OCI-LY7 (cell line): Measurements from ENCODE around the gene TBC1D23. TPM values are rescaled to one million over a fixed set of nuclear protein-coding genes. Genes with fewer than 3 reads are reported as not detected.

Experiments
- BruUV-seq: library from RNA; stranded (reverse); fragments of 400-500 nt; replicated peaks from 2 replicates; lab custom pipeline; 2021; lab: Mats Ljungman, UMichigan
- CTCF ChIA-PET: fragments of 300-600 bp; sonication (Branson Sonifier 250); formaldehyde crosslinking; loops from one replicate; lab custom pipeline; 2022; ENCODE audit warnings: antibody characterized with exemption; ENCODE audit not compliant: unreplicated experiment; lab: Charles Lee
- POLR2A ChIA-PET: fragments of 300-600 bp; sonication (Branson Sonifier 250); formaldehyde crosslinking; loops from one replicate; lab custom pipeline; 2022; ENCODE audit warnings: antibody characterized with exemption; lab: Charles Lee
- DNase-seq: peaks from one replicate; pipeline ENCODE4 v3.0.0-alpha.2; 2015; ENCODE audit warnings: low spot score
- H2AFZ ChIP-seq: fragments of 200-600 bp; sonication (generic), shearing (Covaris generic); 2 replicates; pipeline ENCODE4 v1.6.1; 2014; ENCODE audit warnings: mild to moderate bottlenecking, antibody characterized with exemption, low read length, moderate library complexity
- H3K27ac ChIP-seq: fragments of 200-600 bp; sonication (generic); 2 replicates; pipeline ENCODE4 v1.5.1; 2014; ENCODE audit warnings: mixed run types, low read depth, mild to moderate bottlenecking, moderate library complexity, low read length, inconsistent platforms; ENCODE audit not compliant: poor library complexity, severe bottlenecking
- H3K36me3 ChIP-seq: fragments of 200-600 bp; sonication (generic); 2 replicates; pipeline ENCODE4 v1.6.1; 2014; ENCODE audit warnings: mild to moderate bottlenecking, antibody characterized with exemption, low read length, moderate library complexity, mixed read lengths; ENCODE audit not compliant: insufficient read depth
- H3K4me1 ChIP-seq: fragments of 200-600 bp; sonication (generic); 2 replicates; pipeline ENCODE4 v1.5.1; 2014; ENCODE audit warnings: mild to moderate bottlenecking, low read length; ENCODE audit not compliant: insufficient read depth, poor library complexity, severe bottlenecking
- H3K4me2 ChIP-seq: fragments of 200-600 bp; sonication (generic); 2 replicates; pipeline ENCODE4 v1.6.1; 2014; ENCODE audit warnings: mild to moderate bottlenecking, low read length
- H3K4me3 ChIP-seq: fragments of 200-600 bp; sonication (generic); 2 replicates; pipeline ENCODE4 v1.5.1; 2014; ENCODE audit warnings: mild to moderate bottlenecking, low read depth, low read length; ENCODE audit not compliant: poor library complexity, severe bottlenecking
- H3K79me2 ChIP-seq: fragments of 200-600 bp; sonication (generic); 2 replicates; pipeline ENCODE4 v1.6.1; 2016; ENCODE audit warnings: low read depth, mild to moderate bottlenecking, low read length, moderate library complexity, mixed read lengths; ENCODE audit not compliant: insufficient read depth
- H3K9me2 ChIP-seq: fragments of 200-600 bp; sonication (generic); 2 replicates; pipeline ENCODE4 v1.6.1; 2016; ENCODE audit warnings: mild to moderate bottlenecking, low read length, mixed read lengths; ENCODE audit not compliant: insufficient read depth
- H3K9me3 ChIP-seq: fragments of 200-600 bp; sonication (generic); 2 replicates; pipeline ENCODE4 v1.6.1; 2014; ENCODE audit warnings: mild to moderate bottlenecking, mixed run types, low read length, mixed read lengths
- H4K20me1 ChIP-seq: fragments of 200-600 bp; sonication (generic); 2 replicates; pipeline ENCODE4 v1.6.1; 2014; ENCODE audit warnings: mild to moderate bottlenecking, antibody characterized with exemption, low read length, moderate library complexity, mixed read lengths; ENCODE audit not compliant: insufficient read depth
- CTCF ChIP-seq: fragments of 200-600 bp; sonication (generic); conservative IDR thresholded peaks from 2 replicates; pipeline ENCODE4 v1.5.1; 2014; ENCODE audit warnings: mild to moderate bottlenecking, antibody characterized with exemption, low read length, moderate library complexity, mixed read lengths
- EZH2phosphoT487 ChIP-seq: fragments of 200-600 bp; sonication (generic); IDR thresholded peaks from 2 replicates; pipeline ENCODE4 v1.6.1; 2018; ENCODE audit warnings: low read depth, borderline replicate concordance, mild to moderate bottlenecking, mixed run types, antibody characterized with exemption, low read length, moderate library complexity, mixed read lengths
- intact Hi-C: fragments of 100-400 bp; cut with micrococcal nuclease; formaldehyde crosslinking; loops from one replicate; pipeline ENCODE4 v1.10.0; 2022; ENCODE audit not compliant: unreplicated experiment
- total RNA-seq, 2 experiments: library from RNA; depleted of rRNA in 1 of 2; stranded (reverse); fragments of >200 nt in 1 of 2; shearing (Covaris generic) in 1 of 2; gene quantifications; 2 replicates each; pipeline ENCODE4 v1.2.3, GENCODE V29; 2014 to 2022

The TBC1D23 gene
- total RNA-seq, 2 experiments from 2014 or later, result 12.0 to 23.4 TPM

DNA sequence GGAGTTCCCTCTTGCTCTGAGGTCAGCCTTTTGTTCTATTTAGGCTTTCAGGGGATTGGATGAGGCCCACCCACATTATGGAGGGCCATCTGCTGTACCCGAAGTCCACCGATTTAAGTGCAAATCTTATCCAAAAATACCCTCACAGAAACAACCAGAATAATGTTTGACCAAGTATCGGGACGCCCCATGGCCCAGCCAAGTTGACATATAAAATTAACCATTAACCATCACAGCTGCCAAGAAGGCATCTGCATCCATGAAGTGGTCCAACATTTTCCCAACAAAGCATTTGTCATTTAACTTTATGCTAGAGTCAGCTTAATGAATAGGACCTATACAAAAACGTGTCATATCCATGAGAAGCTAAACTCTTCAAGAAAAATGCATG, 46.2 kb upstream of the TBC1D23 start:
- no peak for DNase-seq
- Histone ChIP-seq H3K9me3 (no peaks in the 10 kb centered on the region), H2AFZ (no peak overlapping the region), H4K20me1 (no peaks in the 10 kb centered on the region), H3K36me3 (no peaks in the 10 kb centered on the region), H3K9me2 (no peaks in the 10 kb centered on the region), H3K4me3 (no peak overlapping the region), H3K4me2 (no peak overlapping the region), H3K27ac (no peak overlapping the region), H3K79me2 (no peaks in the 10 kb centered on the region), H3K4me1 (no peaks in the 10 kb centered on the region)
- POLR2A ChIA-PET, result interaction anchor here (0.7 kb wide), 1 partner anchor 380 kb away, joined by 3 read pairs; no protein-coding TSS in a partner anchor
- no peak for TF ChIP-seq EZH2phosphoT487
- TF ChIP-seq CTCF, result no peak
- CTCF ChIA-PET, result no interaction called here
- intact Hi-C loops, result no loop called here
- BruUV-seq, result no TSS peak

GRCh38 chr3:100216713-100217112, 44.1 kb upstream of the TBC1D23 start:
- Histone ChIP-seq H3K4me2 (no peak overlapping the region), H3K27ac (no peak overlapping the region), H2AFZ (no peak overlapping the region), H4K20me1 (no peaks in the 10 kb centered on the region), H3K9me3 (peaks cover 5% of the 10 kb centered on the region; the same call in 1 of the 2 replicates), H3K36me3 (no peaks in the 10 kb centered on the region), H3K79me2 (no peaks in the 10 kb centered on the region), H3K4me1 (no peaks in the 10 kb centered on the region), H3K4me3 (no peak overlapping the region), H3K9me2 (no peaks in the 10 kb centered on the region)
- no peak for TF ChIP-seq CTCF
- TF ChIP-seq EZH2phosphoT487, result no peak
- DNase-seq, result no peak
- intact Hi-C loops, result no loop called here
- no TSS peak for BruUV-seq
- ChIA-PET POLR2A (no interaction called here), CTCF (no interaction called here)

- H3K27ac ChIP-seq, result no peak overlapping the region
- H3K36me3 ChIP-seq, result no peaks in the 10 kb centered on the region
- POLR2A ChIA-PET, result interaction anchor here (0.6 kb wide), 1 partner anchor 183 kb away, joined by 3 read pairs; no protein-coding TSS in a partner anchor
- no peak for DNase-seq
- CTCF ChIA-PET, result no interaction called here
- no TSS peak for BruUV-seq
- TF ChIP-seq CTCF (no peak), EZH2phosphoT487 (no peak)
- no peak overlapping the region for H3K4me2 ChIP-seq
- no peak overlapping the region for H3K4me3 ChIP-seq
- H3K4me1 ChIP-seq, result no peaks in the 10 kb centered on the region
- H3K79me2 ChIP-seq, result no peaks in the 10 kb centered on the region
- H3K9me2 ChIP-seq, result no peaks in the 10 kb centered on the region
- no peaks in the 10 kb centered on the region for H4K20me1 ChIP-seq
- intact Hi-C loops, result no loop called here
- H3K9me3 ChIP-seq, result peaks cover 5% of the 10 kb centered on the region; the same call in 1 of the 2 replicates
- H2AFZ ChIP-seq, result no peak overlapping the region
Measured at GRCh38 chr3:100221159-100221558, 39.6 kb upstream of the TBC1D23 start.
